Endothelial cell (in vitro differentiated cells): ENCODE data around the gene ARRB2. TPM values are rescaled to one million over a fixed set of nuclear protein-coding genes. Genes with fewer than 3 reads are reported as not detected.

Experiments used
- DNase-seq: peaks from one replicate; pipeline ENCODE4 v3.0.0; 2021; ENCODE audit warnings: low spot score
- H3K27ac Mint-ChIP-seq: one replicate; pipeline ENCODE4 v1.8.0; 2021; ENCODE audit warnings: mixed read lengths, inconsistent platforms; ENCODE audit not compliant: unreplicated experiment
- H3K27me3 Mint-ChIP-seq: one replicate; pipeline ENCODE4 v1.8.0; 2021; ENCODE audit warnings: mild to moderate bottlenecking, moderate library complexity, mixed read lengths, inconsistent platforms; ENCODE audit not compliant: unreplicated experiment
- H3K36me3 Mint-ChIP-seq: one replicate; pipeline ENCODE4 v1.8.0; 2021; ENCODE audit warnings: mild to moderate bottlenecking, low read depth, mixed read lengths, inconsistent platforms; ENCODE audit not compliant: unreplicated experiment
- H3K4me1 Mint-ChIP-seq: one replicate; pipeline ENCODE4 v1.8.0; 2021; ENCODE audit warnings: mild to moderate bottlenecking, mixed read lengths, inconsistent platforms; ENCODE audit not compliant: unreplicated experiment
- H3K4me3 Mint-ChIP-seq: one replicate; pipeline ENCODE4 v1.8.0; 2021; ENCODE audit warnings: mild to moderate bottlenecking, mixed read lengths, inconsistent platforms; ENCODE audit not compliant: unreplicated experiment
- H3K9me3 Mint-ChIP-seq: one replicate; pipeline ENCODE4 v1.8.0; 2021; ENCODE audit warnings: mixed read lengths, inconsistent platforms; ENCODE audit not compliant: unreplicated experiment
- total RNA-seq: library from RNA; stranded (reverse); fragmentation: NEBNext Ultra II Directional; extraction: Animal tissue kit (Norgen Biotek cat#: 25700); gene quantifications from one replicate; pipeline ENCODE4 v1.2.1, GENCODE V29; 2021; ENCODE audit not compliant: unreplicated experiment
- TF ChIP-seq, protein P1 (sequence below): fragments of 200-600 bp; sonication (generic); IDR thresholded peaks from one replicate; pipeline ENCODE4 v1.5.0; 2021; ENCODE audit warnings: antibody characterized with exemption; ENCODE audit not compliant: unreplicated experiment

Gene ARRB2
- total RNA-seq, 1 donor from 2014 or later = 51.1 TPM

DNA sequence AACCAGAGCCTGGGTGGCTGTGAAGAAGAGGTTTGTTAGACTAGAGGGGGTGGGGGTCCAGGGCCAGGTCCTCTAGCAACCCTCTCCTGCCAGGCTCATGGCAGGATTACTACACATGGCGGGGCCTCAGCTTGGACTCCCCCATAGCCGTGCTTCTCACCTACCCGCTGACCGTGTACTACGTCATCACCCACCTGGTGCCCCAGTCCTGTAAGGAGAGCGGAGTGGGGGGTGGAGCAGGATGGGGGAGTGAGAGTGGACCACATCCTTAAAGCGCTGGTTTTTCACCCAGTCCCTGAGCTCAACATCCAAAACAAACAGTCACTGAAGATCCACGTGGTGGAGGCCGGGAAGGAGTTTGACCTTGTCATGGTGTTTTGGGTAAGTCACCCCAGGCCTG lies 33.5 kb downstream of the ARRB2 start:
- Mint-ChIP-seq H3K27me3 (peaks cover 28% of the 10 kb centered on the region), H3K9me3 (no peaks in the 10 kb centered on the region)
- no peak for DNase-seq

DNA sequence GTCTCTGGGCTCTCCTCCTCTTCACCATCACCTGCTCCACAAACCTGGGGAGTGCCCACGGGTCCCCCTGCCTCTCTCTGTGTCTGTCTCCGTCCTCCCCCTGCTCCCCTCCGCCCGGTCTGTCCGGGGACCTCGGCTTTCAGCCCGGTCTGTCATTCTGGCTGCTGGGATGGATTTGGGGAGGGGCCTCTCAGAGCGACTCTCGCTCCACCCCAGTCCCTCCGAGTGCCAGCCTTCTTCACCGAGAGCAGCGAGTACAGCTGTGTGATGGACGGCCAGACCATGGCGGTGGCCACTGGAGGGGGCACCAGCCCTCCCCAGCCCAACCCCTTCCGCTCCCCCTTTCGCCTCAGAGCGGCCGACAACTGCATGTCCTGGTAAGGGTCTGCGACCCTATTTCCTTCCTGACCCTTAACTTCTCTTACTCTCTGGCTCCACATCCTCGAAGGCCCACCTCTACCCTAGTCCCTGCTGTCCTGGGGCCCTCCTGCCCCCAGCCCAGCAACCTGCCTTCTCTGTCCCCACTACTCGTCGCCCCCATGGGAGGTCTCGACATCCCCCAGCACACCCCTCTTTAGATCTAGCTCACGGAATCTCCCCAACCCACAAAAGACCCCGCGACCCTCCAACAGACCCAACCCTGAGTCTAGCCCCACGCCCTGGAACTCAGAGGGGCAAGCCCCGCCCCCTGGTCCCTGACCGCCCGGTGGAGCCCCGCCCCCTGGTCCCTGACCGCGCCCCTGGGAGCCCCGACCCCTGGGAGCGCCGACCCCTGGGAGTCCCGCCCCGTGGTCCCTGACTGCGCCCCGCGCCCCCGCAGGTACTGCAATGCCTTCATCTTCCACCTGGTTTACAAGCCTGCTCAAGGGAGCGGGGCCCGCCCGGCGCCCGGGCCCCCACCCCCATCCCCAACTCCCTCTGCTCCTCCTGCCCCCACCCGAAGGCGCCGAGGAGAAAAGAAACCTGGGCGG lies 34.9 kb downstream of the ARRB2 start:
- Mint-ChIP-seq H3K36me3 (no peaks in the 10 kb centered on the region), H3K4me1 (peaks cover 15% of the 10 kb centered on the region), H3K27ac (peak overlapping the region; percentile 13), H3K4me3 (peak overlapping the region; percentile 76), H3K9me3 (no peaks in the 10 kb centered on the region), H3K27me3 (peaks cover 24% of the 10 kb centered on the region)
- TF ChIP-seq, protein P1, sequence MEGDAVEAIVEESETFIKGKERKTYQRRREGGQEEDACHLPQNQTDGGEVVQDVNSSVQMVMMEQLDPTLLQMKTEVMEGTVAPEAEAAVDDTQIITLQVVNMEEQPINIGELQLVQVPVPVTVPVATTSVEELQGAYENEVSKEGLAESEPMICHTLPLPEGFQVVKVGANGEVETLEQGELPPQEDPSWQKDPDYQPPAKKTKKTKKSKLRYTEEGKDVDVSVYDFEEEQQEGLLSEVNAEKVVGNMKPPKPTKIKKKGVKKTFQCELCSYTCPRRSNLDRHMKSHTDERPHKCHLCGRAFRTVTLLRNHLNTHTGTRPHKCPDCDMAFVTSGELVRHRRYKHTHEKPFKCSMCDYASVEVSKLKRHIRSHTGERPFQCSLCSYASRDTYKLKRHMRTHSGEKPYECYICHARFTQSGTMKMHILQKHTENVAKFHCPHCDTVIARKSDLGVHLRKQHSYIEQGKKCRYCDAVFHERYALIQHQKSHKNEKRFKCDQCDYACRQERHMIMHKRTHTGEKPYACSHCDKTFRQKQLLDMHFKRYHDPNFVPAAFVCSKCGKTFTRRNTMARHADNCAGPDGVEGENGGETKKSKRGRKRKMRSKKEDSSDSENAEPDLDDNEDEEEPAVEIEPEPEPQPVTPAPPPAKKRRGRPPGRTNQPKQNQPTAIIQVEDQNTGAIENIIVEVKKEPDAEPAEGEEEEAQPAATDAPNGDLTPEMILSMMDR = no peak
- DNase-seq = peak; percentile 37

More for the DNA sequence above, 33.5 kb downstream of the ARRB2 start:
- Mint-ChIP-seq H3K36me3 (no peaks in the 10 kb centered on the region), H3K4me3 (no peak overlapping the region), H3K27ac (no peak overlapping the region), H3K4me1 (peaks cover 18% of the 10 kb centered on the region)
- TF ChIP-seq, protein P1 = no peak

DNA sequence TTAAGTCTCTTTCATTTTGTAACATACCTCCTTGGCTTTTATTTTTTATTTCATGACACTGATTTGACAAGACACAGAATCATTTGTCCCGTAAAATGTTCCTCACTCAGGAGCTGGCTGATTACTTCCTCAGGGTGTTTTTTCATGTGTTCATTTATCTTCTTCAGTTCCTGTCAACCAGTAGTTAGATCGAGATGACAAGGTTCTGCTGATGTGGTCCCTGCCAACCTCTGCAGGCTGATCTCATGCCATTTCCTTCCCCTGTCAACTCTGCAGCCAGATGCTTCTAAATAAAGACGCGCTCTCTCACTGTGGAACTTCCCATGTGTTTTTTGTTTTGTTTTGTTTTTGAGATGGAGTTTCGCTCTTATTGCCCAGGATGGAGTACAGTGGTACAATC lies 37.4 kb downstream of the ARRB2 start:
- no peaks in the 10 kb centered on the region for H3K36me3 Mint-ChIP-seq
- peaks cover 15% of the 10 kb centered on the region for H3K4me1 Mint-ChIP-seq
- peak overlapping the region; percentile 44 for H3K4me3 Mint-ChIP-seq
- H3K27ac Mint-ChIP-seq = no peak overlapping the region
- H3K9me3 Mint-ChIP-seq = no peaks in the 10 kb centered on the region
- H3K27me3 Mint-ChIP-seq = peaks cover 13% of the 10 kb centered on the region
- TF ChIP-seq, protein P1 = no peak
- no peak for DNase-seq

DNA sequence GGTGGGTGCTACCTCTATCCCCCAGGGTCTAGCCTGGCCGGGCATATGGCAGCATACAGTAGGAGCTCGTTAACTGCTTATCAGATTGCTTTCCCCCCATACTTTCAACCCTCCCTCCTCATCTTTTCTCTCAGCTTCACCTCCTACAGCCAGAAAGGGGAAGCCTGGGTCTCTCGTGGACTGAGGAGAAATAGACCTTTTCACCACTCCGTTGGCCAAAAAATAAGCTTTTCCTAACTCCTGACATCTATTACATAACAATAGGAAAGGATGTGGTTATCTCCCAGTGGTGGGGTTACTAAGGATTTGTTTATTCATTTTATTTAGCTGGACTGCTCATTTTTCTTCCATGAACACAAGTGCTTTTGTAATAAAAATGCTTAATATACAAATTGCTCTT lies 38.3 kb downstream of the ARRB2 start:
- Mint-ChIP-seq H3K4me1 (peaks cover 16% of the 10 kb centered on the region), H3K27me3 (peaks cover 11% of the 10 kb centered on the region), H3K9me3 (no peaks in the 10 kb centered on the region), H3K36me3 (no peaks in the 10 kb centered on the region), H3K4me3 (no peak overlapping the region), H3K27ac (peak overlapping the region; percentile 31)
- no peak for DNase-seq
- TF ChIP-seq, protein P1 = no peak

DNA sequence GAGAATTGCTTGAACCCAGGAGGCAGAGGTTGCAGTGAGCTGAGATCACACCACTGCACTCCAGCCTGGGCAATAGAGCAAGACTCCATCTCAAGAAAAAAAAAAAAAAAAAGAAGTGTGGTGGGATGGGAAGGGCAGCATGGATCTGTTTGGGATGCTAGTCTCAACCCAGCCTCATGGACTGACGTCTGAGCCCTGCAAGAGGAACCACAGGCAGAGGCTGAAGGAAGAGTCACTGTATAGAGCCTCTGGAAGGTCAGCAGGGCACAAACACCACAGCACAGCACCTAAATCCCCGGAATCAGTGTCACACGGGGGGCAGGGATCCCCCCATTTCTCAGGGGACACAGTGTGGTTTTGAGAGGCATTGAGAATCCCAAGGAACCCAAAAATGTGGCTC lies 40.2 kb downstream of the ARRB2 start:
- no peak overlapping the region for H3K4me3 Mint-ChIP-seq
- no peak for DNase-seq
- TF ChIP-seq, protein P1 = no peak
- peaks cover 16% of the 10 kb centered on the region for H3K4me1 Mint-ChIP-seq
- H3K36me3 Mint-ChIP-seq = no peaks in the 10 kb centered on the region
- no peak overlapping the region for H3K27ac Mint-ChIP-seq
- H3K27me3 Mint-ChIP-seq = peaks cover 8% of the 10 kb centered on the region
- H3K9me3 Mint-ChIP-seq = no peaks in the 10 kb centered on the region
